ENCODE results near the gene RYK.

DNA sequence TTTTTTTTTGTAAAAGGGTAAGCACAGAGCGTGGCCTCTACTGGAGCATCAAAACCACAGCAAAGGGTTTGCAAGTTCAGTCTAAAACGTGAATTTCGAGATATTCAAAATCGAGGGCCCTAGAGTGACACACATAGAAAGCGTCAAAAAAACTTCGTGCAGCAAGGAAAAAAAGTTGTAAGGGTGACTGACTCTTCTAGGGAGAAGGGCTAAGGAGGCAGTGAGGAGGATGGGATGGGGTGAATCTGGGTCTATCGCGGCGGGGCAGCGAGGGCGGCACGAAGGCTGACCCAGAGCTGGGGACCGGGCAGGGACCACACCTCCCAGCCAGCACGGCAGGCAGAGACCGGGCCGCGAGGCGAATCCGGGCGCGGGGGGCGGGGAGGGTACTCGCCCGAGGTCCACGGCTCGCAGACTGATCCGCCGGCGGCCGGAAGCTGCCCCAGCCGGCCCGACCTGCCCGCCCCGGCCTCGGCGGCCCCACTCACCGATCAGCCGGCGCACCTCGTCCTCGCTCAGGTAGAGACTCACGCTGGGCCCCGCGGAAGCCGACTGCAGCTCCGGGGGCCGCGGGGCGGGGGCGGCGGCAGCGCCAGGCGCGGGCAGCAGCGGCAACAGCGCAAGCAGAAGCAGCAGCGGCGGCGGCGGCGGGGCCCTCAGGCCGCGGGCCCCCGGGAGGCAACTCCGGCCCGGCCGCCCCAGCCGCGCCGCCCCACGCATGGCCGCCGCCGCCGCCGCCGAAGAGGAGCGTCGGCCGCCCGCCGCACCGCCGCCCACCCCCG is 533 bp downstream of the RYK start:
- TF ChIP-seq, protein P1, sequence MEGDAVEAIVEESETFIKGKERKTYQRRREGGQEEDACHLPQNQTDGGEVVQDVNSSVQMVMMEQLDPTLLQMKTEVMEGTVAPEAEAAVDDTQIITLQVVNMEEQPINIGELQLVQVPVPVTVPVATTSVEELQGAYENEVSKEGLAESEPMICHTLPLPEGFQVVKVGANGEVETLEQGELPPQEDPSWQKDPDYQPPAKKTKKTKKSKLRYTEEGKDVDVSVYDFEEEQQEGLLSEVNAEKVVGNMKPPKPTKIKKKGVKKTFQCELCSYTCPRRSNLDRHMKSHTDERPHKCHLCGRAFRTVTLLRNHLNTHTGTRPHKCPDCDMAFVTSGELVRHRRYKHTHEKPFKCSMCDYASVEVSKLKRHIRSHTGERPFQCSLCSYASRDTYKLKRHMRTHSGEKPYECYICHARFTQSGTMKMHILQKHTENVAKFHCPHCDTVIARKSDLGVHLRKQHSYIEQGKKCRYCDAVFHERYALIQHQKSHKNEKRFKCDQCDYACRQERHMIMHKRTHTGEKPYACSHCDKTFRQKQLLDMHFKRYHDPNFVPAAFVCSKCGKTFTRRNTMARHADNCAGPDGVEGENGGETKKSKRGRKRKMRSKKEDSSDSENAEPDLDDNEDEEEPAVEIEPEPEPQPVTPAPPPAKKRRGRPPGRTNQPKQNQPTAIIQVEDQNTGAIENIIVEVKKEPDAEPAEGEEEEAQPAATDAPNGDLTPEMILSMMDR (IDR thresholded peaks at IDR 0.05), result no peak
- no peak for TF ChIP-seq POLR2A (IDR thresholded peaks at IDR 0.05)
